Cardiac muscle cell (in vitro differentiated cells and primary cell): ENCODE measurements around the gene NOP16. TPM values are rescaled to one million over a fixed set of nuclear protein-coding genes. Genes with fewer than 3 reads are reported as not detected.

Experiments
- DNase-seq, 2 donors: peaks; one replicate each; pipeline versions ENCODE4 v3.0.0 to v3.0.0-alpha.2; 2010 to 2017; ENCODE audit warnings: low read depth in 1 of 2, low spot score in 1 of 2
- H3K27ac ChIP-seq: fragments of 200-600 bp; sonication (generic); 2 replicates; pipeline ENCODE4 v1.5.1; 2016
- H3K27me3 ChIP-seq: fragments of 200-600 bp; sonication (generic); 2 replicates; pipeline ENCODE4 v1.6.0; 2016; ENCODE audit warnings: control low read depth
- H3K36me3 ChIP-seq: fragments of 200-600 bp; sonication (generic); 2 replicates; pipeline ENCODE4 v1.5.1; 2016; ENCODE audit warnings: control low read depth
- H3K4me1 ChIP-seq: fragments of 200-600 bp; sonication (generic); 2 replicates; pipeline ENCODE4 v1.8.1; 2017; ENCODE audit warnings: low read depth, mild to moderate bottlenecking, mixed run types
- H3K4me3 ChIP-seq: fragments of 200-600 bp; sonication (generic); 2 replicates; pipeline ENCODE4 v1.5.1; 2016; ENCODE audit warnings: mild to moderate bottlenecking
- H3K9me3 ChIP-seq: fragments of 200-600 bp; sonication (generic); 2 replicates; pipeline ENCODE4 v1.5.1; 2017; ENCODE audit warnings: low read depth, mild to moderate bottlenecking, control low read depth
- polyA plus RNA-seq: library from polyadenylated mRNA; unstranded; fragments of >200 nt; fragmentation: Nextera tagmentation; extraction: Ambion mirVana; gene quantifications from 2 replicates; pipeline ENCODE4 v1.2.1, GENCODE V29; 2016
- total RNA-seq: library from RNA; depleted of rRNA; stranded (reverse); fragments of >200 nt; gene quantifications from 2 replicates; pipeline ENCODE4 v1.2.3, GENCODE V29; 2016
- TF ChIP-seq, protein P1 (sequence below): IDR thresholded peaks from 2 replicates; pipeline ENCODE4 v1.5.1; 2012; ENCODE audit warnings: low read depth, mild to moderate bottlenecking, low read length

Gene NOP16
- total and polyA plus RNA-seq, 2 experiments from 2014 or later = 18.0 to 52.0 TPM

DNA sequence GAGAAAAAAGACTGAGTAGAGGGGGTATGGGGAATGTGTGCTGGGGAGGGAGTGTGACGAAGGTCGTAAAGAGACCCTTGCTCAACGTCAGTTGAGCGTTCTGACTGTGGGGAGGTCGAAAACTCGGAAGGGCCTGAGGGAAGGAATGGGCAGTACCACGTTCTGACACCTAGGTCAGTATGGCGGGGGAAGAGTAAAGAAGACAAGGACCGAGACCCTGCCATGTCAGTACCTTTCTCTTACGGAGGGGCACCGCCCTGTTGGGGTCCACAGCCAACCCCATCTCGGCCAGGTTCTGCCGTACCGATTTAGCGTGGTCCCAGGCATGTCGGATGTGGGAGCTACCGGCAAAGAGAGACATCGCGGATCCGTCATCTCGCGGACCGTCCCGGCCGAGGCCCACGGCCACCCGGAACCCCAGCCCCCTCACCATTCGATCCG, 375 bp downstream of the NOP16 start:
- no peaks in the 10 kb centered on the region for H3K9me3 ChIP-seq
- DNase-seq = peak; percentile 26 to 32
- peaks cover 7% of the 10 kb centered on the region for H3K4me1 ChIP-seq
- H3K27ac ChIP-seq = peak overlapping the region; percentile 54
- peaks cover 14% of the 10 kb centered on the region for H3K36me3 ChIP-seq
- no peaks in the 10 kb centered on the region for H3K27me3 ChIP-seq
- H3K4me3 ChIP-seq = peak overlapping the region; percentile 62
- TF ChIP-seq, protein P1, sequence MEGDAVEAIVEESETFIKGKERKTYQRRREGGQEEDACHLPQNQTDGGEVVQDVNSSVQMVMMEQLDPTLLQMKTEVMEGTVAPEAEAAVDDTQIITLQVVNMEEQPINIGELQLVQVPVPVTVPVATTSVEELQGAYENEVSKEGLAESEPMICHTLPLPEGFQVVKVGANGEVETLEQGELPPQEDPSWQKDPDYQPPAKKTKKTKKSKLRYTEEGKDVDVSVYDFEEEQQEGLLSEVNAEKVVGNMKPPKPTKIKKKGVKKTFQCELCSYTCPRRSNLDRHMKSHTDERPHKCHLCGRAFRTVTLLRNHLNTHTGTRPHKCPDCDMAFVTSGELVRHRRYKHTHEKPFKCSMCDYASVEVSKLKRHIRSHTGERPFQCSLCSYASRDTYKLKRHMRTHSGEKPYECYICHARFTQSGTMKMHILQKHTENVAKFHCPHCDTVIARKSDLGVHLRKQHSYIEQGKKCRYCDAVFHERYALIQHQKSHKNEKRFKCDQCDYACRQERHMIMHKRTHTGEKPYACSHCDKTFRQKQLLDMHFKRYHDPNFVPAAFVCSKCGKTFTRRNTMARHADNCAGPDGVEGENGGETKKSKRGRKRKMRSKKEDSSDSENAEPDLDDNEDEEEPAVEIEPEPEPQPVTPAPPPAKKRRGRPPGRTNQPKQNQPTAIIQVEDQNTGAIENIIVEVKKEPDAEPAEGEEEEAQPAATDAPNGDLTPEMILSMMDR = no peak

DNA sequence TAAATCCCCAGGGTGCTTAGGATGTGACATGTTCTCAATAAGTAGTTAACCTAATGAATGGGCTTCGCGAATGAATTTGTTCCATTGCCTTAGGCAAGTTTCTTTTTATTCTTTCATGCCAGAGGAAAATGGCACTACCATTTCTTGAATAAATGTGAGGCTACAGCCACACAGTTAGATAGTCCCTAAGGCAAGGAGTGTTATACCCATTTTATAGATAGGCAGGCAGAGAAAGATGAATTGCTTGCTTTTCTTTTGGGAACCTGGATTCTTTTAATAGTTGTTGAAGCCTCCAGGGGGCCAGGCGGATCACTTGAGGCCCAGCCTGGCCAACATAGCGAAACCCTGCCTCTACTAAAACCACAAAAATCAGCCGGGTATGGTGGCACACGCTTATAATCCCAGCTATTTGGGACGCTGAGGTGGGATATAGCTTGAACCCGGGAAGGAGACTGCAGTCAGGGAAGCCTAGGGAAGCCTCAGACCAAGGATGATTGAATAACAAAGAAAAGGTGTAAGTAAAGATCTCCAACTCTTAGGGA, 943 bp downstream of the NOP16 start:
- TF ChIP-seq, protein P1 = no peak
- H3K4me3 ChIP-seq = peak overlapping the region; percentile 62
- H3K27me3 ChIP-seq = no peaks in the 10 kb centered on the region
- H3K27ac ChIP-seq = peak overlapping the region; percentile 54
- H3K4me1 ChIP-seq = peaks cover 7% of the 10 kb centered on the region
- no peaks in the 10 kb centered on the region for H3K9me3 ChIP-seq
- no peak for DNase-seq
- peaks cover 14% of the 10 kb centered on the region for H3K36me3 ChIP-seq

DNA sequence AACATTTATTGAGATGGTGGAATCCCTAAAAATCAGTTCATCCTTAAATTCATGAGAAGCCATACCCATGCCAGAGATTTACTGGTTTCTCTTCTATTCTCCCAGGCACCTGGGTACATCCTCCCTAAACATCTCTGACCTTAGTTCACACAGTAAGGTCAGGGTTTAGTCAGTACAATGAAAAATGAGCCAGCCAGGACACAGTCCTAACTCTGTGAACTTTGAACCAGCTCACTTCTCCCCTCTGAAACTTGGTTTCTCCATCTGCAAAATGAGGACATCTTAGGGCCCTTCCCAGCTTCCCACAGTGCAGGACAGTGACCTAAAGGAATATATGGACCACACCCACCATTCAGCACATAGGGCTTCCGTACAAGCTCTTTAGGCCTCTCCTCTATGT, 1.9 kb downstream of the NOP16 start:
- Histone ChIP-seq H3K36me3 (peaks cover 17% of the 10 kb centered on the region), H3K4me3 (no peak overlapping the region), H3K4me1 (peaks cover 7% of the 10 kb centered on the region), H3K27ac (no peak overlapping the region), H3K27me3 (no peaks in the 10 kb centered on the region), H3K9me3 (no peaks in the 10 kb centered on the region)
- TF ChIP-seq, protein P1 = no peak
- no peak for DNase-seq

DNA sequence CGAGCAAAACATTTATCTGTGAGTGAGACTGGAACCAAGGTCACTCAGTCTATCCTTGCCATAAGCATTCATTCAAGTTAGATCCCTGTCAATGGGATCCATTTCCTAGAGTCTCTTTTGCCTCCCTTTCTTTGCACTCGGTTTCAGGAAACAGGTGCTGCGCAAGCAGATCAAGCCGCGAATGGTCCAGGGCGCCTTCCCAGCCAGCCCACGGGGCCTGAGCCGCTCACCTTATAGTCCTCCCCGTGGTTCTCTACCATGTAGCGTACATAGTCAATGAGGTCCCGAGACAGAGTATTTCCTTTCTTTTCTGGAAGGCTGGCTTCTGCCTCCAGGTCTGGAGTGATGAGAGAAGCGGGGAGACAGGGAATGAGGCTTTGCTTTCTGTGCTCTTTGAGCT, 3.4 kb downstream of the NOP16 start:
- DNase-seq = no peak
- Histone ChIP-seq H3K36me3 (peaks cover 20% of the 10 kb centered on the region), H3K27ac (no peak overlapping the region), H3K4me1 (peaks cover 7% of the 10 kb centered on the region), H3K4me3 (no peak overlapping the region), H3K9me3 (no peaks in the 10 kb centered on the region), H3K27me3 (no peaks in the 10 kb centered on the region)
- TF ChIP-seq, protein P1 = no peak

DNA sequence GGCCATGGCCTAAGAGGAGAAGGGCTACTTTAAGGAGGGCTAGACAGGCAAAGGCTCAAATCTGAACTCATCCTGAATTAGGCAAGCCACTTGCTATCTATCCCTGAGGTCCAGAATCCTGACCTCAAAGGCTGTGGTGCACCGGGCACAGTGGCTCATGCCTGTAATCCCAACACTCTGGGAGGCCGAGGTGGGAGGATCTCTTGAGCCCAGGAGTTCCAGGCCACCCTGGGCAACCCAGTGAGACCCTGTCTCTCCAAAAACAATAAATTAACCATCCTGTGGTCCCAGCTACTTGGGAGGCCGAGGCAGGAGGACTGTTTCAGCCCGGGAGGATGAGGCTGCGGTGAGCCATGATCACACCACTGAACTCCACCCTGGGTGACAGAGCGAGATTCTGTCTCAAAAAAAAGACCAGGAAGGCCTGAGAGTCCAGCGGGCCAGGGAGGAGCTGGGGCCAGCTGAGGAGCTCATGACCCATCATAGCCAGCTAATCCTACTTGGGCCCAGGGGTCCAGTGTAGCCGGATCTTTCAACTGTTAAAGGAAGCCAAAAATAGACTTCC, 4.0 kb downstream of the NOP16 start:
- Histone ChIP-seq H3K9me3 (no peaks in the 10 kb centered on the region), H3K4me1 (peaks cover 7% of the 10 kb centered on the region), H3K27ac (no peak overlapping the region), H3K36me3 (peaks cover 20% of the 10 kb centered on the region), H3K4me3 (no peak overlapping the region), H3K27me3 (no peaks in the 10 kb centered on the region)
- TF ChIP-seq, protein P1 = no peak
- DNase-seq = no peak
